Esophagus (tissue), 2 donors: ENCODE results near the gene IRX5. TPM values are rescaled to one million over a fixed set of nuclear protein-coding genes. Genes with fewer than 3 reads are reported as not detected.

ENCODE experiments used
- H3K27ac ChIP-seq, 2 donors: one replicate each; pipeline ENCODE4 v1.5.1; 2013; ENCODE audit warnings: low read depth in 2 of 2, mild to moderate bottlenecking in 2 of 2, inconsistent platforms in 1 of 2, low read length in 1 of 2, moderate library complexity in 1 of 2
- H3K27me3 ChIP-seq, 2 donors: one replicate each; pipeline ENCODE4 v1.6.1; 2013; ENCODE audit warnings: low read length in 2 of 2, control low read depth in 1 of 2, mild to moderate bottlenecking in 1 of 2; ENCODE audit not compliant: insufficient read depth in 2 of 2, control insufficient read depth in 1 of 2
- H3K36me3 ChIP-seq, 2 donors: one replicate each; pipeline ENCODE4 v1.6.1; 2013; ENCODE audit warnings: low read length in 1 of 2; ENCODE audit not compliant: control insufficient read depth in 2 of 2, insufficient read depth in 2 of 2
- H3K4me1 ChIP-seq, 2 donors: one replicate each; pipeline ENCODE4 v1.6.1; 2013; ENCODE audit warnings: low read length in 1 of 2; ENCODE audit not compliant: control insufficient read depth in 2 of 2, insufficient read depth in 2 of 2
- H3K4me3 ChIP-seq, 2 donors: one replicate each; pipeline ENCODE4 v1.5.1; 2013; ENCODE audit warnings: low read length in 2 of 2, mild to moderate bottlenecking in 2 of 2, low read depth in 1 of 2, moderate library complexity in 1 of 2
- H3K9me3 ChIP-seq, 2 donors: one replicate each; pipeline ENCODE4 v1.6.1; 2013; ENCODE audit warnings: mild to moderate bottlenecking in 2 of 2, low read depth in 1 of 2, low read length in 1 of 2, moderate library complexity in 1 of 2; ENCODE audit not compliant: control insufficient read depth in 2 of 2, insufficient read depth in 1 of 2
- WGBS, 2 donors: extraction: QIAGEN DNeasy Blood & Tissue Kit; methylation state at CpG; one replicate each; pipeline ENCODE4 v1.1.7; 2013; 5-methylcytosine and 5-hydroxymethylcytosine counted together
- polyA plus RNA-seq, 2 donors: library from polyadenylated mRNA; stranded (reverse); fragments of 200-250 nt; gene quantifications; one replicate each; pipeline ENCODE4 v1.2.3, GENCODE V29; 2013
- donor health status: healthy with polysubstance abuse.
- donor health status: Bipolar disorder and iron deficiency.

IRX5 gene
- polyA plus RNA-seq, 2 donors = 8.9 to 19.6 TPM

- 68 to 75% methylated on average over 5 of the region's 5 CpGs for WGBS, 2 donors
- no peaks in the 10 kb centered on the region for H3K36me3 ChIP-seq
- H3K9me3 ChIP-seq = no peaks in the 10 kb centered on the region
- no peaks in the 10 kb centered on the region for H3K4me1 ChIP-seq
- H3K27me3 ChIP-seq = no peaks in the 10 kb centered on the region
- H3K4me3 ChIP-seq = no peak overlapping the region
- H3K27ac ChIP-seq = no peak overlapping the region
Measured at GRCh38 chr16:54911079-54911478, 19.6 kb upstream of the IRX5 start.

DNA sequence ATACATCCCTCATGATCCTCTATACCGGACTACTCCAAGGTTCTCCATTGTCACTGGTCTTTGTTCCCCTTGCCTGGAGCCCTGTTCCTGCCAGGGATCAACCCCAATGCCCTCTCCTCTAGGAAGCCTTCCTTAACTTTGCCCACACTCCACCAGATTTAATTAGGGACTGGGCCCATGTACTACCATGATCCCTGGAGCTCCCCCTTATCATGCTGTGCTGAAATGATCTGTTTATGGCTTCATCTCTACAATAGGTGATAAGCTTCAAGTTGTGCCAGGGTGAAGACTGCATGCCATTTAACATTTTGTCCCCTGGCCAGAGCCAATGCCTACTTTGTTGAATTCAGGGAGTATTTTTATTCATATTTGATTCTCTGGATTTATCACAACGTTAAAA lies 17.9 kb upstream of the IRX5 start:
- Histone ChIP-seq H3K27me3 (no peaks in the 10 kb centered on the region), H3K36me3 (no peaks in the 10 kb centered on the region), H3K9me3 (no peaks in the 10 kb centered on the region), H3K27ac (no peak overlapping the region), H3K4me3 (no peak overlapping the region), H3K4me1 (no peaks in the 10 kb centered on the region)
- WGBS, 2 donors = 61 to 62% methylated on average over 2 of the region's 2 CpGs

GRCh38 chr16:54921206-54921824 lies 9.3 kb upstream of the IRX5 start:
- Histone ChIP-seq H3K4me3 (no peak overlapping the region), H3K27ac (no peak overlapping the region), H3K27me3 (peaks cover 0 to 2% of the 10 kb centered on the region in 2 donors), H3K9me3 (no peaks in the 10 kb centered on the region), H3K36me3 (no peaks in the 10 kb centered on the region), H3K4me1 (no peaks in the 10 kb centered on the region)
- 76 to 78% methylated on average over 3 of the region's 3 CpGs for WGBS, 2 donors

- Histone ChIP-seq H3K4me1 (no peaks in the 10 kb centered on the region), H3K4me3 (no peak overlapping the region), H3K9me3 (no peaks in the 10 kb centered on the region), H3K27me3 (peaks cover 0 to 3% of the 10 kb centered on the region in 2 donors), H3K36me3 (no peaks in the 10 kb centered on the region), H3K27ac (no peak overlapping the region)
- WGBS, 2 donors = 69 to 74% methylated on average over 4 of the region's 4 CpGs
Measured at GRCh38 chr16:54923055-54923473, 7.6 kb upstream of the IRX5 start.

GRCh38 chr16:54923988-54924387 lies 6.7 kb upstream of the IRX5 start:
- H3K9me3 ChIP-seq = no peaks in the 10 kb centered on the region
- H3K27me3 ChIP-seq = peaks cover 0 to 7% of the 10 kb centered on the region in 2 donors
- no peaks in the 10 kb centered on the region for H3K36me3 ChIP-seq
- H3K4me1 ChIP-seq = no peaks in the 10 kb centered on the region
- H3K4me3 ChIP-seq = no peak overlapping the region
- no peak overlapping the region for H3K27ac ChIP-seq
- WGBS, 2 donors = 63 to 75% methylated on average over 2 of the region's 2 CpGs

GRCh38 chr16:54926166-54926838 lies 4.4 kb upstream of the IRX5 start:
- Histone ChIP-seq H3K4me3 (peak overlapping the region in 1 of 2 donors; percentile 24), H3K27ac (no peak overlapping the region), H3K4me1 (no peaks in the 10 kb centered on the region), H3K36me3 (no peaks in the 10 kb centered on the region), H3K27me3 (peaks cover 0 to 8% of the 10 kb centered on the region in 2 donors), H3K9me3 (peaks cover 0 to 2% of the 10 kb centered on the region in 2 donors)
- WGBS, 2 donors = 45 to 51% methylated on average over 4 of the region's 4 CpGs

DNA sequence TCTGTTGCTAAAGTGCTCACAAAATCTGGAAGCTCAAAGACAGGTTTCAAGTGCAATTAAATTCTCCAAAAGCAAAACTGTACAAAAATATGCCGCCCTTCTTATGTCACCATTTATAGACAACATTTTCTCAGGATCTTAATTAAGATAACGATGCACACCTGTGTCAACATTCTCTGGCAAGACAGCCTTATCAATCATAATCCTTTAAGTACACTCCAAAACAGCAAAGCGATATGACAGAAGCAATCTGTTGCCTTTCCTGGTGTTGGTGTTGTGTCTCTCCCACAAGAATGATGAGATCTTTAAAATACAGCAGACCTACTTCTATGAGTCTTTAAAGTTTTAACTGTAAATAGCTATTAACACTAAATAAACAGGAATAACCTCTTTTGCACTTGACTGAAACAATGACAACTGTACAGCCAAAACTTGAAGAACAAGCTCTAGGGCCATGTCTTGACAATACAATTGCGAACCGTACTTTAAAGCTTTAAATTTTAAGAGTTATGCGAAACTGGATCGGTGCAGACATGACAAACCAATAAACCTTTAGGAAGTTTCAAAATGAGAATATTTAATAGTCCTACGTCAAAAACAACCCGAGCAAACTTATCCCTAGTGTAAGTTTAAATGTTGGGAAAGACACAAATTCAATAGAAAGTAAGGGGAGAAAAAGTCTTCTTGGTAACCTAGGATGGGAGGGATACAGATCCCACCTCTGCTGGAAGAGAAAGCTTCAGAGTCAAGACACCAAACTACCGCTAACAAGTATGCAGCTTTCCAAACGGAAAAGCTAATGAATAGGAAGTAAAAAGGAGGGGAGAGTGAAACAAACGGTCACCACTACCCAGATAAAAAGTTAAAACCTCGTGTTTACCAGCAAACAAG lies 3.3 kb upstream of the IRX5 start:
- peaks cover 0 to 10% of the 10 kb centered on the region in 2 donors for H3K27me3 ChIP-seq
- H3K9me3 ChIP-seq = peaks cover 0 to 2% of the 10 kb centered on the region in 2 donors
- peak overlapping the region; percentile 89 to 90 for H3K27ac ChIP-seq
- peaks cover 0 to 1% of the 10 kb centered on the region in 2 donors for H3K36me3 ChIP-seq
- 19 to 21% methylated on average over 13 of the region's 13 CpGs for WGBS, 2 donors
- H3K4me1 ChIP-seq = no peaks in the 10 kb centered on the region
- H3K4me3 ChIP-seq = peak overlapping the region; percentile 83 to 88

DNA sequence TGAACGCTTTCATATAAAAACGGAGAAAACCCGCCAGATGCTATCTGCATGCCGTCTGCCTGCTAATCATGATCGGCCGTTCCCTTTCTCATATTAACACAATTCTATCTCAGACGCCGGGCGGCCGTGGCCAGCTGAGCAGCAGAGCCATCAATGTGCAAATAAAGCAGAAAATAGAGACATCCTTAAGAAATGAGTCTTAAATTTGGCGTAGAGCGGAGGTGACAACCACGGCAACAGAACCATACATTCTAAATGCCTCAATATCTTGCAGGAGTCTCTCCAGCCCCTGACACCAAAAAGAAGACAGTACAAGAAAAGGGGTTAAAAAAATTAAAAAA lies 2.7 kb upstream of the IRX5 start:
- Histone ChIP-seq H3K4me3 (peak overlapping the region; percentile 83 to 88), H3K36me3 (peaks cover 0 to 5% of the 10 kb centered on the region in 2 donors), H3K27ac (peak overlapping the region; percentile 89 to 90), H3K4me1 (no peaks in the 10 kb centered on the region), H3K27me3 (peaks cover 0 to 10% of the 10 kb centered on the region in 2 donors), H3K9me3 (peaks cover 0 to 2% of the 10 kb centered on the region in 2 donors)
- WGBS, 2 donors = 4% methylated on average over 13 of the region's 13 CpGs

GRCh38 chr16:54928411-54929089 lies 2.1 kb upstream of the IRX5 start:
- peaks cover 0 to 10% of the 10 kb centered on the region in 2 donors for H3K27me3 ChIP-seq
- H3K27ac ChIP-seq = peak overlapping the region; percentile 67 to 90
- 1 to 2% methylated on average over 31 to 101 of the region's 101 CpGs for WGBS, 2 donors

More at GRCh38 chr16:54928411-54929089, 2.1 kb upstream of the IRX5 start:
- Histone ChIP-seq H3K36me3 (peaks cover 0 to 5% of the 10 kb centered on the region in 2 donors), H3K4me1 (no peaks in the 10 kb centered on the region), H3K4me3 (peak overlapping the region; percentile 83 to 88), H3K9me3 (peaks cover 0 to 2% of the 10 kb centered on the region in 2 donors)
